Chondrocyte (in vitro differentiated cells): ENCODE data around the gene MACROD2. TPM values are rescaled to one million over a fixed set of nuclear protein-coding genes. Genes with fewer than 3 reads are reported as not detected.

Experiments used
- DNase-seq: peaks from one replicate; pipeline ENCODE4 v3.0.0; 2021; ENCODE audit warnings: mixed read lengths, low spot score
- H3K27ac Mint-ChIP-seq: one replicate; pipeline ENCODE4 v1.8.0; 2021; ENCODE audit warnings: mild to moderate bottlenecking, moderate library complexity, mixed read lengths; ENCODE audit not compliant: unreplicated experiment
- H3K27me3 Mint-ChIP-seq: 2 replicates; pipeline ENCODE4 v1.8.0; 2021; ENCODE audit warnings: low read depth, mixed read lengths
- H3K36me3 Mint-ChIP-seq: 2 replicates; pipeline ENCODE4 v1.8.0; 2021; ENCODE audit warnings: low read depth, mixed read lengths
- H3K4me1 Mint-ChIP-seq: 2 replicates; pipeline ENCODE4 v1.8.0; 2021; ENCODE audit warnings: low read depth, mild to moderate bottlenecking, mixed read lengths
- H3K4me3 Mint-ChIP-seq: one replicate; pipeline ENCODE4 v1.8.0; 2021; ENCODE audit warnings: mild to moderate bottlenecking, moderate library complexity, mixed read lengths; ENCODE audit not compliant: unreplicated experiment
- H3K9me3 Mint-ChIP-seq: 2 replicates; pipeline ENCODE4 v1.8.0; 2021; ENCODE audit warnings: low read depth, mixed read lengths
- total RNA-seq: library from RNA; stranded (reverse); gene quantifications from 3 replicates; pipeline ENCODE4 v1.2.1, GENCODE V29; 2021
- TF ChIP-seq, protein P1 (sequence below): fragments of 200-600 bp; sonication (generic); IDR thresholded peaks from 2 replicates; pipeline ENCODE4 v1.5.0; 2021; ENCODE audit warnings: antibody characterized with exemption, mild to moderate bottlenecking, moderate library complexity

MACROD2 gene
- total RNA-seq, 1 donor from 2014 or later: 3.2 TPM

DNA sequence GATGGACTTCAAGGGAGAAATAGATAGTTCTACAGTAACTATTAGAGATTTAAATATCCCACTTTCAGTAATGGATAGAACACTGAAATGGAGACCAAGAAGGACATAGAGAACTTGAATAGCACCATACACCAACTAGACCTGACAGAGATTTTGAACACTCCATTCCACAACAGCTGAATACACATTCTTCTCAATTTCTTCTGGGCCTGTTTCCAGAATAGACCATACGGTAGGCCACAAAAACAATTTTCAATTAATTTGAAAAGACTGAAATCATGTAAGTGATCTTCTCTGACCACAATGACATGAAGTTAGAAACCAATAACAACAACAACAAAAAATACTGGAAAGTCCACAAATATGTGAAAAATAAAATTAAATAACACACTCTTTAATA is 1321.2 kb downstream of the MACROD2 start:
- H3K36me3 Mint-ChIP-seq: no peaks in the 10 kb centered on the region
- H3K27ac Mint-ChIP-seq: no peak overlapping the region
- peaks cover 15% of the 10 kb centered on the region for H3K9me3 Mint-ChIP-seq
- peaks cover 5% of the 10 kb centered on the region for H3K4me1 Mint-ChIP-seq
- H3K27me3 Mint-ChIP-seq: no peaks in the 10 kb centered on the region
- DNase-seq: no peak
- TF ChIP-seq, protein P1, sequence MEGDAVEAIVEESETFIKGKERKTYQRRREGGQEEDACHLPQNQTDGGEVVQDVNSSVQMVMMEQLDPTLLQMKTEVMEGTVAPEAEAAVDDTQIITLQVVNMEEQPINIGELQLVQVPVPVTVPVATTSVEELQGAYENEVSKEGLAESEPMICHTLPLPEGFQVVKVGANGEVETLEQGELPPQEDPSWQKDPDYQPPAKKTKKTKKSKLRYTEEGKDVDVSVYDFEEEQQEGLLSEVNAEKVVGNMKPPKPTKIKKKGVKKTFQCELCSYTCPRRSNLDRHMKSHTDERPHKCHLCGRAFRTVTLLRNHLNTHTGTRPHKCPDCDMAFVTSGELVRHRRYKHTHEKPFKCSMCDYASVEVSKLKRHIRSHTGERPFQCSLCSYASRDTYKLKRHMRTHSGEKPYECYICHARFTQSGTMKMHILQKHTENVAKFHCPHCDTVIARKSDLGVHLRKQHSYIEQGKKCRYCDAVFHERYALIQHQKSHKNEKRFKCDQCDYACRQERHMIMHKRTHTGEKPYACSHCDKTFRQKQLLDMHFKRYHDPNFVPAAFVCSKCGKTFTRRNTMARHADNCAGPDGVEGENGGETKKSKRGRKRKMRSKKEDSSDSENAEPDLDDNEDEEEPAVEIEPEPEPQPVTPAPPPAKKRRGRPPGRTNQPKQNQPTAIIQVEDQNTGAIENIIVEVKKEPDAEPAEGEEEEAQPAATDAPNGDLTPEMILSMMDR: no peak
- no peak overlapping the region for H3K4me3 Mint-ChIP-seq

DNA sequence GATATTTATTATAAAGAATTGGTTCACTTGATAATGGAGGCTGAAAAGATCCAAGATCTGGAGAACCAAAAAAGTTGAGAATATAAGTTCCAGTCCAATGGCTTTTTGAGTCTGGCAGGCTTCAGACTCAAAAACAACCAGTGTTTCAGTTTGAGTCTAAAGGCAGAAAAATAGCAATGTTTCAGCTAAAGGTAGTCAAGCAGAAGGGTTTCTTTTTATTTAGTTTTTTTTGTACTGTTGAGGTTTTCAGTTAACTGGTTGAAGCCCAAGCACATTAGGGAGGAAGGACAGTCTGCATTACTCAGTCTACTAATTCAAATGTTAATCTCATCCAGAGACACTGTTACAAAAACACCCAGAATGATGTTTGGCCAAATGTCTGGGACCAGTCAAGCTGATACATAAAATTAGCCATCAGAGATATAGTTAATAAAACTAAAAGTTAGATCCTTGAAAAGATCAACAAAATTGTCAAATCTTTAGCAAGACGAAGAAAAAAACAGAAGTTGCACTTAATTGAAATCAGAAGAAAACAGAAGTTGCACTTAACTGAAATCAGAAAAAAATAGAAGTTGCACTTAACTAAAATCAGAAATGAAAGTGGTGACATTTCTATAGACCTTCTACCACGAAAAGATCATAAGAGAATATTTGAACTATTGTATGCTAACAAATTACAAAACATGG is 1322.4 kb downstream of the MACROD2 start:
- H3K4me1 Mint-ChIP-seq: peaks cover 10% of the 10 kb centered on the region
- H3K27ac Mint-ChIP-seq: no peak overlapping the region
- no peaks in the 10 kb centered on the region for H3K36me3 Mint-ChIP-seq
- no peaks in the 10 kb centered on the region for H3K27me3 Mint-ChIP-seq
- no peak overlapping the region for H3K4me3 Mint-ChIP-seq
- TF ChIP-seq, protein P1: no peak
- H3K9me3 Mint-ChIP-seq: peaks cover 15% of the 10 kb centered on the region
- DNase-seq: no peak

DNA sequence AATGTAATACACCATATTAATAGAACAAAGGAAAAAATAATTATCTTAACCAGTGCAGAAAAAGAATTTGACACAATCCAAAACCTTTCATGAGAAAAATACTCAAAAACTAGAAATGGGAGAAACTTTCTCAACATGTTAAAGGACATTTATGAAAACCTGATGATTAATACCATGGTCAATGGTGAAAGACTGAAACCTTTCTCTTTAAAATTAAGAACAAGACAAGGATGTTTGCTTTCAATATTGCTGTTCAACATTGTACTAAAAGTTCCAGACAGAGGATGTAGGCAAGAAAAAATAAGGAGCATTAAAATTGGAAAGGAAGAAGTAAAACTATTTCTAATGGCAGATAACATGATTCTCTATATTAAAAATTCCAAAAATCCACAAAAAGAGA is 1323.4 kb downstream of the MACROD2 start:
- Mint-ChIP-seq H3K9me3 (peaks cover 13% of the 10 kb centered on the region), H3K27ac (no peak overlapping the region), H3K27me3 (no peaks in the 10 kb centered on the region), H3K4me3 (no peak overlapping the region), H3K4me1 (peaks cover 12% of the 10 kb centered on the region), H3K36me3 (no peaks in the 10 kb centered on the region)
- TF ChIP-seq, protein P1: no peak
- no peak for DNase-seq

DNA sequence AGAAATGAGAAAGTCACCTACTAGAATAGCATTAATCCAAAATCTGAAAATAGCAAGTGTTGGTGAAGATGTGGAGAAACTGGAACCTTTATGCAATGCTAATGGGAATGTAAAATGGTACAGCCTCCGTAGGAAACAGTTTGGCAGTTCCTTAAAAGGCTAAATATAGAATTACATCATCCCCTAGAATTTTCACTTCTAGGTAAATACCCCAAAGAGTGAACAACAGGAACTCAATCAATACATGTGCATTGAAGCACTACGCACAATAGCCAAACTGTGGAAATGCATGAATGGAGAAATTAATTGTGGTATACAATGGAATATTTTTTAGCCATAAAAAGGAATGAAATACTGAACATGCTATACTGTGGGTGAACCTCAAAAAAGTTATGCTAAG is 1324.1 kb downstream of the MACROD2 start:
- H3K4me3 Mint-ChIP-seq: no peak overlapping the region
- peaks cover 12% of the 10 kb centered on the region for H3K4me1 Mint-ChIP-seq
- H3K9me3 Mint-ChIP-seq: peaks cover 13% of the 10 kb centered on the region
- DNase-seq: no peak
- H3K36me3 Mint-ChIP-seq: no peaks in the 10 kb centered on the region
- no peak overlapping the region for H3K27ac Mint-ChIP-seq
- H3K27me3 Mint-ChIP-seq: no peaks in the 10 kb centered on the region
- TF ChIP-seq, protein P1: no peak

DNA sequence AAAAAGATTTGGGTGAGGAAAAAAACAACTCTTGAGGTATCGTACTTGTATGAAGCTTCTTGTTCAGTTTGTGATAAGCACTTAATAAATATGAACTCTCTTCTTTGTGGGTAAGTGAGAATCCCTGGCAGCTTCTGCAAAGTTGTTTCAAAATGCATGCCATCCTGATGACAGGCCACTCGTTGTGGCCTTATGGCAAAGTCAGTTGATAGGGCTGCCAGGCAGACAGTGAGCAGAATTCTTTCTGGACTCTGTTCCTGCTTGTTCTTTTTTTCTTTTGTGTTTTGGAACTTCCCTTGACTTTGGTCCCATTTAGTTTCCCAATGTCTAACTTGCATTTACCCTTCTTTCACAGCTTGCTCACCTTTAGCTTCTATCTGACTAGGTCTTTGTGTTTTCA is 1325.6 kb downstream of the MACROD2 start:
- Mint-ChIP-seq H3K36me3 (no peaks in the 10 kb centered on the region), H3K9me3 (peaks cover 8% of the 10 kb centered on the region), H3K4me1 (peaks cover 12% of the 10 kb centered on the region), H3K27me3 (no peaks in the 10 kb centered on the region), H3K4me3 (no peak overlapping the region), H3K27ac (no peak overlapping the region)
- TF ChIP-seq, protein P1: no peak
- DNase-seq: no peak
